HUES48 (cell line): ENCODE measurements around the gene NDUFB2.
"Not testable (repeated sequence)": the region's sequence is repeated elsewhere in the genome, so short reads cannot be mapped to it uniquely, and the experiment has no call there.

Source experiments
- H3K27ac ChIP-seq: one replicate; pipeline ENCODE4 v1.7.0; 2013; ENCODE audit warnings: low read depth, low read length, inconsistent platforms
- H3K27me3 ChIP-seq: 2 replicates; pipeline ENCODE4 v1.6.1; 2013; ENCODE audit warnings: mild to moderate bottlenecking, low read length; ENCODE audit not compliant: control insufficient read depth, insufficient read depth
- H3K36me3 ChIP-seq: 2 replicates; pipeline ENCODE4 v1.6.1; 2013; ENCODE audit warnings: low read length; ENCODE audit not compliant: control insufficient read depth, insufficient read depth
- H3K4me1 ChIP-seq: 2 replicates; pipeline ENCODE4 v1.6.1; 2013; ENCODE audit warnings: mild to moderate bottlenecking, low read length; ENCODE audit not compliant: control insufficient read depth, insufficient read depth
- H3K4me3 ChIP-seq: 2 replicates; pipeline ENCODE4 v1.5.1; 2013; ENCODE audit warnings: mild to moderate bottlenecking, low read depth, low read length
- H3K9ac ChIP-seq: 2 replicates; pipeline ENCODE4 v1.6.1; 2013; ENCODE audit warnings: mild to moderate bottlenecking, low read depth, low read length, moderate library complexity
- H3K9me3 ChIP-seq: 2 replicates; pipeline ENCODE4 v1.6.1; 2013; ENCODE audit warnings: low read length; ENCODE audit not compliant: control insufficient read depth, insufficient read depth

Gene NDUFB2

GRCh38 chr7:140673063-140673773 lies 23.3 kb upstream of the NDUFB2 start:
- peaks cover 10% of the 10 kb centered on the region; the same call in 1 of the 2 replicates for H3K4me1 ChIP-seq
- H3K9ac ChIP-seq: no peak overlapping the region
- no peaks in the 10 kb centered on the region for H3K36me3 ChIP-seq
- peaks cover 8% of the 10 kb centered on the region for H3K27me3 ChIP-seq
- H3K9me3 ChIP-seq: no peaks in the 10 kb centered on the region
- H3K4me3 ChIP-seq: peak overlapping the region; percentile 87
- no peak overlapping the region for H3K27ac ChIP-seq

GRCh38 chr7:140673774-140674155 lies 22.7 kb upstream of the NDUFB2 start:
- H3K36me3 ChIP-seq: no peaks in the 10 kb centered on the region
- peaks cover 8% of the 10 kb centered on the region for H3K27me3 ChIP-seq
- no peaks in the 10 kb centered on the region for H3K9me3 ChIP-seq
- no peak overlapping the region for H3K27ac ChIP-seq
- peaks cover 10% of the 10 kb centered on the region; the same call in 1 of the 2 replicates for H3K4me1 ChIP-seq
- H3K4me3 ChIP-seq: peak overlapping the region; percentile 87; the same call in 1 of the 2 replicates
- H3K9ac ChIP-seq: no peak overlapping the region

- Histone ChIP-seq H3K27me3 (peaks cover 8% of the 10 kb centered on the region), H3K4me3 (no peak overlapping the region), H3K9me3 (no peaks in the 10 kb centered on the region), H3K9ac (no peak overlapping the region), H3K4me1 (peaks cover 10% of the 10 kb centered on the region; the same call in 1 of the 2 replicates), H3K27ac (no peak overlapping the region), H3K36me3 (no peaks in the 10 kb centered on the region)
These were observed 22.1 kb upstream of the NDUFB2 start for GRCh38 chr7:140674356-140674800.

- H3K9ac ChIP-seq: no peak overlapping the region
- no peak overlapping the region for H3K27ac ChIP-seq
- peaks cover 8% of the 10 kb centered on the region for H3K27me3 ChIP-seq
- no peaks in the 10 kb centered on the region for H3K9me3 ChIP-seq
- no peaks in the 10 kb centered on the region for H3K36me3 ChIP-seq
- no peak overlapping the region for H3K4me3 ChIP-seq
- H3K4me1 ChIP-seq: peaks cover 10% of the 10 kb centered on the region; the same call in 1 of the 2 replicates
These were observed 21.4 kb upstream of the NDUFB2 start for GRCh38 chr7:140674899-140675701.

- Histone ChIP-seq H3K4me1 (peaks cover 10% of the 10 kb centered on the region; the same call in 1 of the 2 replicates), H3K9me3 (no peaks in the 10 kb centered on the region), H3K4me3 (no peak overlapping the region), H3K36me3 (peaks cover 3% of the 10 kb centered on the region), H3K9ac (no peak overlapping the region), H3K27me3 (peaks cover 8% of the 10 kb centered on the region), H3K27ac (no peak overlapping the region)
These were observed 20.8 kb upstream of the NDUFB2 start for GRCh38 chr7:140675726-140676125.

GRCh38 chr7:140676306-140676705 lies 20.2 kb upstream of the NDUFB2 start:
- Histone ChIP-seq H3K27ac (no peak overlapping the region), H3K9ac (no peak overlapping the region), H3K4me3 (no peak overlapping the region), H3K27me3 (peaks cover 8% of the 10 kb centered on the region), H3K4me1 (peaks cover 10% of the 10 kb centered on the region; the same call in 1 of the 2 replicates), H3K36me3 (peaks cover 6% of the 10 kb centered on the region), H3K9me3 (no peaks in the 10 kb centered on the region)

GRCh38 chr7:140676956-140677355 lies 19.6 kb upstream of the NDUFB2 start:
- not testable (repeated sequence) for H3K4me3 ChIP-seq, H3K4me1 ChIP-seq, H3K27ac ChIP-seq, H3K36me3 ChIP-seq, H3K9me3 ChIP-seq, H3K27me3 ChIP-seq, H3K9ac ChIP-seq

GRCh38 chr7:140677496-140677895 lies 19.0 kb upstream of the NDUFB2 start:
- Histone ChIP-seq H3K4me1 (peaks cover under 1% of the 10 kb centered on the region; the same call in 1 of the 2 replicates), H3K9ac (no peak overlapping the region), H3K9me3 (no peaks in the 10 kb centered on the region), H3K36me3 (peaks cover 6% of the 10 kb centered on the region), H3K27ac (no peak overlapping the region), H3K27me3 (peaks cover 8% of the 10 kb centered on the region), H3K4me3 (no peak overlapping the region)

- H3K4me3 ChIP-seq: no peak overlapping the region
- H3K27me3 ChIP-seq: peaks cover 8% of the 10 kb centered on the region
- H3K27ac ChIP-seq: no peak overlapping the region
- peaks cover 6% of the 10 kb centered on the region for H3K36me3 ChIP-seq
- H3K9me3 ChIP-seq: no peaks in the 10 kb centered on the region
- H3K4me1 ChIP-seq: no peaks in the 10 kb centered on the region
- H3K9ac ChIP-seq: no peak overlapping the region
These were observed 18.3 kb upstream of the NDUFB2 start for GRCh38 chr7:140678081-140678815.

GRCh38 chr7:140678816-140679130 lies 17.7 kb upstream of the NDUFB2 start:
- no peak overlapping the region for H3K4me3 ChIP-seq
- H3K27ac ChIP-seq: no peak overlapping the region
- H3K9ac ChIP-seq: no peak overlapping the region
- H3K36me3 ChIP-seq: peaks cover 6% of the 10 kb centered on the region
- peaks cover 5% of the 10 kb centered on the region for H3K27me3 ChIP-seq
- H3K4me1 ChIP-seq: no peaks in the 10 kb centered on the region
- no peaks in the 10 kb centered on the region for H3K9me3 ChIP-seq
